HG02571 (cell line): ENCODE data around the gene METAP2.
"Not testable (repeated sequence)": the region's sequence is repeated elsewhere in the genome, so short reads cannot be mapped to it uniquely, and the experiment has no call there.

Experiments used
- ATAC-seq: cut with Tn5 transposase; IDR thresholded peaks from one replicate; pipeline ENCODE4 v1.9.1; 2021; ENCODE audit warnings: mild to moderate bottlenecking, moderate library complexity; ENCODE audit not compliant: unreplicated experiment

METAP2 gene

DNA sequence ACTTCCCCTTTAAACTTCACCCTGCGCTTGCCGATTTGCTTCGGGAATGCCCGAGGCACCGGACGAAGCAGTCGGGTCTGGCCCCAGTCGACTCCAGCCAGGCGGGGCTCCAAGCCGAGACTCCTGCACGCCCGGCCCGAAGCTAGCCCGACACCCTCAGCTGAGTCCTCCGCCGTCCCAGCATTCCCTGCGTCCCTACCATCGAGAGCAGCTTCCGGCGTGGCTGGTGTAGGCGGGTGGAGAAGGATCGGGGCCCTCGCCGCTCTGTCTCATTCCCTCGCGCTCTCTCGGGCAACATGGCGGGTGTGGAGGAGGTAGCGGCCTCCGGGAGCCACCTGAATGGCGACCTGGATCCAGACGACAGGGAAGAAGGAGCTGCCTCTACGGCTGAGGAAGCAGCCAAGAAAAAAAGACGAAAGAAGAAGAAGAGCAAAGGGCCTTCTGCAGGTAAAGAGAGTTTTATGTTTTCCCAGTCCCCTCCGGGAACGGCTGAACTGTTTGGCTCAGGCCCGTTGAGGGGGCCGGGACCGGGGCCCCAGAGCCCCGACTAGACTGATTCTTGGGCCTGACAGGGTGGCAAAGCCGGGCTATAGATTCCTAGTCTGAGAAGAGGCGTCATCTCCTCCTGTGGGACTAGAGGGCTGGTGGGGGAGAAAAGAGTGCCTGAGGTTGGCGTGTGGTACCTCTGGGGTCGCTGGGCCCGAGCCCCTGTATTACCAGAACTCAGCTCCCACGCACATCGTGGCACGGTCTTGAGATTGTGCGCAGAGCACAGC is at the start of gene METAP2:
METAP2 (plus strand) TSS at position 269 of the 776 bp plus-strand sequence; CDS start at position 297, 28 bp downstream.
- ATAC-seq = peak; percentile 98

DNA sequence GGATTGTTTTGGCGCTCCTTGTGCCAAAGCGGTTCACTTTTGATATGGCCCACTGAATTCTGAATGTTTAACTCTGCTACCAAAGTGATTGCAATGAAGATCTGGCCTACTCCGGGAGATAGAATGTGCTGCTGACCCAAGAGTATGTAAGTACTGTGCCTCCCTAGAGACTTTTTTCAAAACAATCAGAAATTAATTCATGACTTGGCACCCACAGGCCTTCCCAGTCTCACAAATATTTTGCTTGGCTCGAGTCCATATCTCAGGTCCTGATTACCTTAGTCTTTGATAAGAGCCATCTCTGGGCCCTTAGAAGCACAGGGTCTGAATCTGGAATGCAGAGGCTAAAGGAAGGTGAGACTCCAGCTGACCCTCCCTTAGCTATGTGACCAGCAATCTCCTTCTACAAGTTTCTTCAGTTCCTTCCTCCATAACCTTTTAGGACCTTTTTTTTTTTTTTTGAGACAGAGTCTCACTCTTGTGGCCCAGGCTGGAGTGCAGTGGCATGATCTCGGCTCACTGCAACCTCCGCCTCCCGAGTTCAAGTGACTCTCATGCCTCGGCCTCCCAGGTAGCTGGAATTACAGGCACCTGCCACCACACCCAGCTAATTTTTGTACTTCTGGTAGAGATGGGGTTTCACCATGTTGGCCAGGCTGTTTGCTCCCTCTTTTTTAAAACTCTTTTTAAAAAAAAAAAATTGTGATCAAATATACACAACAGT is 49.5 kb upstream of the METAP2 start:
- ATAC-seq = no peak

DNA sequence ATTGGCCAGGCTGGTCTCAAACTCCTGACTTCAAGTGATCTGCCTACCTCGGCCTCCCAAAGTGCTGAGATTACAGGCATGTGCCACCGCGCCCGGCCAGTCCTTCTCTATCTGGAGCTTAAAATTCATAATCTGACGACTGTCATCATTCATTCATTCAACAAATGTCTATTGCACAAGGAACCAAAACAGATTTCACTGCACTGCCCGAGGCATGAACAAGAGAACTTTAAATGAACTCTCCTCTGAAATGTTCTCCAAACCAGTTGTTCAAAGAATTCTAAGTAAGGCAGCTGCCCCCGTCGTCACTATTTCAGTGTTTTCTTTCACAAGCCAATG is 44.8 kb upstream of the METAP2 start:
- ATAC-seq = no peak

GRCh38 chr12:95431120-95431519 is 42.8 kb upstream of the METAP2 start:
- ATAC-seq = no peak

- ATAC-seq = no peak
Observed at GRCh38 chr12:95435355-95435754, 38.6 kb upstream of the METAP2 start.

- ATAC-seq = no peak
Observed at GRCh38 chr12:95437565-95437964, 36.4 kb upstream of the METAP2 start.

GRCh38 chr12:95439461-95440230 is 34.3 kb upstream of the METAP2 start:
- no peak for ATAC-seq

- ATAC-seq = no peak
Observed at GRCh38 chr12:95440401-95440800, 33.6 kb upstream of the METAP2 start.

- no peak for ATAC-seq
Observed at GRCh38 chr12:95443459-95443858, 30.5 kb upstream of the METAP2 start.

DNA sequence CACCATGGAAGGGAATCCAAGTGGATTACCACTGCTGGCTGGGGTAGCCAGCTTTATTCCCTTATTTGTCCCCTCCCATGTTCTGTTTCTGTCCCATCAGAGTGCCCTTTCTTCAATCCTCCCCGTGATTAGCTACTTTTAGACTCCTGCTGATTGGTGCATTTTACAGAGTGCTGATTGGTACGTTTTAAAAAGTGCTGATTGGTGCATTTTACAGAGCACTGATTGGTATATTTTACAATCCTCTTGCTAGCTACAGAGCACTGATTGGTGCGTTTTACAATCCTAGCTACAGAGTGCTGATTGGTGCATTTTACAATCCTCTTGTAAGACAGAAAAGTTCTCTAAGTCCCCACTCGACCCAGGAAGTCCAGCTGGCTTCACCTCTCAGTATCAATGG is 28.9 kb upstream of the METAP2 start:
- not testable (repeated sequence) for ATAC-seq

DNA sequence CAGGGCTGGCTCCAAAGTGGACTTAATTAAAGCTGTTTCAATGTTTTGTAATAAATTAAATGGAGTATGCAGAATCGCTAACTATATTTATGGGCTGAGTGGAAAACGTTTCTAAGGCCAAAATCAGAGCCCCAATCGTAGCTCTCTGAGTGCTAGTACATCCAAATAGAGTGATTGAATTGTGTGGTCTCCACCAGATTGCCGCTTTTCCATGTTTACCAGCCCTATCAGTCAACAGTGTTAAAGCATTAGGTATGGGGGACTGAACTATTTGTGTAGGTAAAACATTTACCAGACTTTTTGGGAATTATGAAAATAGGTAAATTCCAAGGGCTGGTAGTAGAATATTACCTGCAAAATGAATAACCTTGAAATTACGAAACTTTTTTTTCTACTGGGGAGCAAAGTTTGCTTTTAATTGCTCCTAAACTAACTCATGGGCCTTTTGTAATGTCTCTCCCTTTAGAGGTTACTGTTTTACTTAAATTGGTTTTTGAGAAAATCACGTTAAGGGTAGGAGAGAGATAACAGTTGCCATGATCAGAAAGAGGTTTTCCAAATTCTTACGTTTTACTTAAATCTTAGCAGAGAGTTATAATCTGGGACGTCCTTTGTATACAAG is 28.0 kb upstream of the METAP2 start:
- ATAC-seq = no peak

GRCh38 chr12:95446506-95446900 is 27.4 kb upstream of the METAP2 start:
- no peak for ATAC-seq

DNA sequence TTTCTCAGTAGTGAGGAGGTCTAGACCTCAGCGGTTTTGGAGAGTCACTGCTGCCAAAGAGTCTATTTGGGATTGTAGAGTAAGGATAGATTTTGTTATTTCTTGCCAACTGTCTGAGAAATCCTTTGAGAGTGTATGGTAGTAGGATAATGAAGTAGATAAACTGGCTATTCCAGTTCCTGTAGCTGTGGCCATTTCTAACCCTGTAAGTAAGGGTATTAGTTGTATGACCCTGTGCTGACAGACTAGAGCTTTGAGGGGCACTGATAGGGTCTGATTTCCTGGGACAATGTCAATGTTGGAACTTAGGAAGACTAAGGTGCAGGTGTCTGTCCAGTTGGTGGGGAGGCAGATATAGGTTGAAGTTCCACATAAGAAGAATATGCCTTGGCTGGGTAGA is 24.3 kb upstream of the METAP2 start:
- ATAC-seq = not testable (repeated sequence)

DNA sequence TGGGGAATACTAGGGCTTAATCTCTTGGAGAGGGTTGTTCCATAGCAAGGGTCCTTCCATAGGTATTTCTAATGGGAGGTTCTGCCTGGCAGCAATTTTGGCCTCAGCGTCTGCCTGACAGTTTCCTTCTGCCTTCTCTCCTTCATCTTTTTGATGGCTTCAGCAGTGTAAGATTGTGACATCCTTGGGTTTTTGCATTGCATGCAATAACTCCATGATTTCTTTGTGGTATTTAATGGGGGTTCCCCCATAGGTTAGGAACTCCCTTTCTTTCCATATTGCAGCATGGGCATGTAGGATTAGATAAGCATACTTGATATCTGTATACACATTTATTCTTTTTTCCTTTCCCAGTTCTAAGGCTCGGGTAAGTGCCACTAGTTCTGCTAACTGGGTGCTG is 21.5 kb upstream of the METAP2 start:
- ATAC-seq = not testable (repeated sequence)

DNA sequence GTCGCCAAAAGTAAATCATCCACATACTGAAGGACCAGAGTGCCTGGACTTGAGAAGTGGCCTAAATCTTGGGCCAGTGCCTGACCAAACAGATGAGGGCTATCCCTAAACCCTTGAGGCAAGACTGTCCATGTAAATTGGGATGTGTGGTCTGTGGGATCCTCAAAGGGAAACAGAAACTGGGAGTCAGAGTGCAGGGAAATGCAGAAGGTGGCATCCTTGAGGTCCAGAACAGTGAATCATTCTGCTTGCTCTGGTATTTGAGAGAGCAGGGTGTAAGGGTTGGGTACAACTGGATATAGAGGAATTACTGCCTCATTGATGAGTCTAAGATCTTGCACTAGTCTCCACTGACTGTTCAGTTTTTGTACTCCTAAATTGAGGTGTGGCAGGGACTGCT is 20.1 kb upstream of the METAP2 start:
- not testable (repeated sequence) for ATAC-seq

- ATAC-seq = not testable (repeated sequence)
Observed at GRCh38 chr12:95454780-95455215, 19.2 kb upstream of the METAP2 start.

DNA sequence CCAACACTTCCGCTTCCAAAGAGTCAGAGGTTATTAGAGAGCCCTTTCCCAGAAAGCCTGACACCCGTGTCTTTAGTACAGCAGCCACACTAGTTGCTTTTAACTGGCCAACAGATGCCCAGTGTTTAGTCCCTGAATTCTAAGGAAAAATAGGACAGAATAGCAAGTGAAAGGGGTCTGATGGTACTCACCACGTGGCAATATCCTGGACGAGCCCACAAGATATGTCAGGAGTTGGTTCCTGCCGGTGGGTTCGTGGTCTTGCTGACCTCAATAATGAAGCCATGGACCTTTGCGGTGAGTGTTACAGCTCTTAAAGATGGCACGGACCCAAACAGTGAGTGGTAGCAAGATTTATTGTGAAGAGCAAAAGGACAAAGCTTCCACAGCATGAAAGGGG is 16.3 kb upstream of the METAP2 start:
- not testable (repeated sequence) for ATAC-seq

GRCh38 chr12:95458761-95459160 is 15.2 kb upstream of the METAP2 start:
- no peak for ATAC-seq

DNA sequence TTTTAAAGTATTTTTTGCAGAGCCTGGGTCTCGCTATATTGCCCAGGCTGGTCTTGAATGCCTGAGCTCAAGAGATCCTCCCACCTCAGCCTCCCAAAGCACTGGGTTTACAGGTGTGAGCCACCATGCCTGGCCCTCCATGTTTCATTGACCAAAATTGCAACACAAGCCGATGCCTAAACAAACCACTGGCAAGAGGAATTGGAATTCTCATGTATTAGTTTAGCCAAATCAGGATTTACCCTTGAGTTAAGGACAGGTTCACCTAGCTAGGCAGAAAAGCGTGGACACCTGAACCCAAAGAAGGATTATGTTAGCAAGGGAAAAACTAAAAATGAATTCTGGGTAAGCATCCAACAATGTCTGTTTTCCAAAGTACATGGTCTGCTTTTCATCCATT is 14.6 kb upstream of the METAP2 start:
- no peak for ATAC-seq

DNA sequence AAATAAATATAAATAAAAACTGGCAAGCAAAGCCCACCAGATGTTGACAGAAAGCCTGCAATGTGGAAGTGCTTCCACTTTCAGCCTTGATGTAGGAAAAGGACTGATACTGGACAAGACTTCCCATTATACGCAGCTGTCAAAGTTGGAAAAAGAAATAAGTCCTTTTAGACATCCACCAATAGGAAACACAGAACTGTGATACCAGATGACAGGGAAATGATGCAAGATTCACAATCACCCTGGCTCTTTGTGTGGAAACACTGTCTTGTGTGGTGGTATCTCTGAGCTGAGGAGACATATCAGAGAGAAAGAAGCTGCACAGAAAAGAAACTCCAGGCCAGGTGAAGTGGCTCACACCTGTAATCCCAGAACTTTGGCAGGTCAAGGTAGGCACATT is 13.8 kb upstream of the METAP2 start:
- ATAC-seq = no peak

GRCh38 chr12:95460896-95461295 is 13.1 kb upstream of the METAP2 start:
- ATAC-seq = no peak
